Subcutaneous adipose tissue (tissue), 4 donors: ENCODE data around the gene LCN2. TPM values are rescaled to one million over a fixed set of nuclear protein-coding genes. Genes with fewer than 3 reads are reported as not detected.

Experiments
- CTCF ChIP-seq: fragments of 450-650 bp; IDR thresholded peaks from one replicate; pipeline ENCODE4 v1.5.1; 2016; ENCODE audit warnings: low read depth, mild to moderate bottlenecking, control low read depth, antibody characterized with exemption, moderate library complexity
- total RNA-seq, 4 donors: library from RNA; depleted of rRNA; stranded (reverse); fragments of >200 nt; gene quantifications; one replicate each; pipeline ENCODE4 v1.1.0, GENCODE V29; 2016

Gene LCN2
- total RNA-seq, 4 donors from 2014 or later: 1.6 TPM; not detected in 3

DNA sequence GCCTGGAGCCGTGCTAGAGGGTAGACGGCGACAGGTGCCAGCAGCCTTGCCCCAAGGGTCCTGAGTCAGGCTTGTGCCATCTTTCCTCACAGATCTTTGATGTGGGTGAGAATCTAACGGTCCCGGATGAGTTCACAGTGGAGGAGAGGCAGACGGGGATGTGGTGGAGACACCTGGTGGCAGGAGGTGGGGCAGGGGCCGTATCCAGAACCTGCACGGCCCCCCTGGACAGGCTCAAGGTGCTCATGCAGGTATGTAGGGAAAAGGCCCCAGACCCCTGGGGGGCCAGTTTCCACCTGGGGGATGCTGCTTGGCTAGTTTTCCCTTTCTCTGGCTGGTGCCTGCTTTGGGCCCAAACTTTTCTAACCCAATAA lies 45.7 kb upstream of the LCN2 start:
- TF ChIP-seq CTCF: no peak

GRCh38 chr9:128104171-128104618 lies 45.1 kb upstream of the LCN2 start:
- TF ChIP-seq CTCF: no peak

- no peak for TF ChIP-seq CTCF
Observed at GRCh38 chr9:128105538-128106175, 43.6 kb upstream of the LCN2 start.

DNA sequence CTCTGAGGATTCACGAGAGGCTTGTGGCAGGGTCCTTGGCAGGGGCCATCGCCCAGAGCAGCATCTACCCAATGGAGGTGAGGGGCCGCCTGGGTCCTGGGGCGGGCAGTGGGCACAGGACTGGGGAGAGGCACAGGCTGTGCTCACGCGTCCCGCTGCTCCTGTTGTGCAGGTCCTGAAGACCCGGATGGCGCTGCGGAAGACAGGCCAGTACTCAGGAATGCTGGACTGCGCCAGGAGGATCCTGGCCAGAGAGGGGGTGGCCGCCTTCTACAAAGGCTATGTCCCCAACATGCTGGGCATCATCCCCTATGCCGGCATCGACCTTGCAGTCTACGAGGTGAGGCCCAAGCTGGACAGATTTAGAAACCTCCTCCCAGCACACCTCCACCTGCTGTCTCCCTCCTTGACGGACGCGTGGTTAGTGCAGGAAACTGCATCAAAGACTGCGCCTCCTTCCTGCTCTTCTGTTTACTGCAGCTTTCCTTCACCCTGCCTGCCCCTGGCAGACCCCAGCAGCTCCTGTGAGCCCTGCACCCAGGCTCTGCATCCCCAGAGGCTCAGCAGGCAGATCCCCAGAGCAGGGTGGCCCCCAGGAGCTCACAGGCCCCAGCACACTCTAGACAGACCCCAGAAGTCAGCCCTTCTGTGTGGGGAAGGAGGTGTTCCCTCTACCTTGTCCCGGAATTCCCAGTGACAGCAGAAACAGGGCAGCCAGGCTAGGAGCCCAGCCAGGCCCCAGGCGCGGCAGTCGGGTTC lies 42.9 kb upstream of the LCN2 start:
- no peak for TF ChIP-seq CTCF

GRCh38 chr9:128106940-128107467 lies 42.2 kb upstream of the LCN2 start:
- no peak for TF ChIP-seq CTCF

DNA sequence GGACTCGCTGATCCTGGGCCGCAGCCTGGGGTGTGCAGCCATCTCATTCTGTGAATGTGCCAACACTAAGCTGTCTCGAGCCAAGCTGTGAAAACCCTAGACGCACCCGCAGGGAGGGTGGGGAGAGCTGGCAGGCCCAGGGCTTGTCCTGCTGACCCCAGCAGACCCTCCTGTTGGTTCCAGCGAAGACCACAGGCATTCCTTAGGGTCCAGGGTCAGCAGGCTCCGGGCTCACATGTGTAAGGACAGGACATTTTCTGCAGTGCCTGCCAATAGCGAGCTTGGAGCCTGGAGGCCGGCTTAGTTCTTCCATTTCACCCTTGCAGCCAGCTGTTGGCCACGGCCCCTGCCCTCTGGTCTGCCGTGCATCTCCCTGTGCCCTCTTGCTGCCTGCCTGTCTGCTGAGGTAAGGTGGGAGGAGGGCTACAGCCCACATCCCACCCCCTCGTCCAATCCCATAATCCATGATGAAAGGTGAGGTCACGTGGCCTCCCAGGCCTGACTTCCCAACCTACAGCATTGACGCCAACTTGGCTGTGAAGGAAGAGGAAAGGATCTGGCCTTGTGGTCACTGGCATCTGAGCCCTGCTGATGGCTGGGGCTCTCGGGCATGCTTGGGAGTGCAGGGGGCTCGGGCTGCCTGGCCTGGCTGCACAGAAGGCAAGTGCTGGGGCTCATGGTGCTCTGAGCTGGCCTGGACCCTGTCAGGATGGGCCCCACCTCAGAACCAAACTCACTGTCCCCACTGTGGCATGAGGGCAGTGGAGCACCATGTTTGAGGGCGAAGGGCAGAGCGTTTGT lies 41.6 kb upstream of the LCN2 start:
- TF ChIP-seq CTCF: no peak
